Kidney (tissue), 14 donors: ENCODE measurements around the gene SYS1. TPM values are rescaled to one million over a fixed set of nuclear protein-coding genes. Genes with fewer than 3 reads are reported as not detected.

Experiments
- DNase-seq, 5 donors: peaks; one replicate each; pipeline ENCODE4 v3.0.0-alpha.2; 2013 to 2020
- FAIRE-seq: peaks from 2 replicates; lab custom pipeline; 2012; peaks lifted over from hg19 to GRCh38; lab: Jason Lieb, UNC
- H3K27ac ChIP-seq, 2 donors: one replicate each; pipeline ENCODE4 v1.7.0; 2013; ENCODE audit warnings: low read depth in 2 of 2, low read length in 2 of 2, inconsistent platforms in 1 of 2
- H3K27me3 ChIP-seq: one replicate; pipeline ENCODE4 v1.7.1; 2013; ENCODE audit warnings: low read length, inconsistent platforms; ENCODE audit not compliant: control insufficient read depth, insufficient read depth
- H3K36me3 ChIP-seq, 3 donors: one replicate each; pipeline versions ENCODE4 v1.7.0 to v1.7.1; 2013; ENCODE audit warnings: low read length in 3 of 3, control low read depth in 1 of 3, inconsistent platforms in 1 of 3; ENCODE audit not compliant: insufficient read depth in 3 of 3, control insufficient read depth in 2 of 3
- H3K4me1 ChIP-seq, 3 donors: one replicate each; pipeline versions ENCODE4 v1.7.0 to v1.7.1; 2013; ENCODE audit warnings: low read length in 3 of 3, inconsistent platforms in 1 of 3, low read depth in 1 of 3; ENCODE audit not compliant: control insufficient read depth in 2 of 3, insufficient read depth in 2 of 3
- H3K4me3 ChIP-seq, 3 donors: one replicate each; pipeline versions ENCODE4 v1.7.0 to v1.8.1; 2013; ENCODE audit warnings: low read length in 3 of 3, control low read depth in 1 of 3, inconsistent platforms in 1 of 3
- H3K9ac ChIP-seq, 3 donors: one replicate each; pipeline versions ENCODE4 v1.7.0 to v1.7.1; 2013; ENCODE audit warnings: low read length in 3 of 3, control low read depth in 1 of 3, inconsistent platforms in 1 of 3
- H3K9me3 ChIP-seq, 3 donors: one replicate each; pipeline versions ENCODE4 v1.7.0 to v1.7.1; 2013; ENCODE audit warnings: low read length in 3 of 3, control low read depth in 1 of 3, inconsistent platforms in 1 of 3; ENCODE audit not compliant: control insufficient read depth in 2 of 3, insufficient read depth in 1 of 3
- intact Hi-C: fragments of 100-400 bp; cut with DNase I; formaldehyde crosslinking; loops from one replicate; pipeline ENCODE4 v1.11.1; 2022
- polyA plus RNA-seq: library from polyadenylated mRNA; stranded (reverse); fragments of 350-450 nt; fragmentation: Illumina TruSeq; extraction: RNeasy Lipid Tissue Mini Kit (QIAGEN cat#74804); gene quantifications from one replicate; pipeline ENCODE4 v1.2.3, GENCODE V29; 2014; ENCODE audit warnings: low read depth, low replicate concordance; ENCODE audit not compliant: insufficient read depth
- total RNA-seq: library from RNA; stranded (reverse); fragmentation: NEBNext Ultra II Directional; extraction: Animal tissue kit (Norgen Biotek cat#: 25700); gene quantifications from one replicate; pipeline ENCODE4 v1.2.1, GENCODE V29; 2021
- TF ChIP-seq, protein P1 (sequence below): IDR thresholded peaks from 3 replicates; pipeline ENCODE4 v1.5.1; 2012; ENCODE audit warnings: mild to moderate bottlenecking, moderate library complexity, borderline replicate concordance; ENCODE audit not compliant: insufficient read depth; ENCODE audit errors: extremely low read depth
- donor health status: control.
- donor health status: control.
- donor health status: control.
- donor health status: control.
- donor health status: control.
- donor health status: DM: yes; HTN: yes; CAD: no.
- donor health status: Normal renal cell carcinoma (clear cell type).

The SYS1 gene
- total and polyA plus RNA-seq, 2 donors from 2014 or later: 38.7 to 39.8 TPM

DNA sequence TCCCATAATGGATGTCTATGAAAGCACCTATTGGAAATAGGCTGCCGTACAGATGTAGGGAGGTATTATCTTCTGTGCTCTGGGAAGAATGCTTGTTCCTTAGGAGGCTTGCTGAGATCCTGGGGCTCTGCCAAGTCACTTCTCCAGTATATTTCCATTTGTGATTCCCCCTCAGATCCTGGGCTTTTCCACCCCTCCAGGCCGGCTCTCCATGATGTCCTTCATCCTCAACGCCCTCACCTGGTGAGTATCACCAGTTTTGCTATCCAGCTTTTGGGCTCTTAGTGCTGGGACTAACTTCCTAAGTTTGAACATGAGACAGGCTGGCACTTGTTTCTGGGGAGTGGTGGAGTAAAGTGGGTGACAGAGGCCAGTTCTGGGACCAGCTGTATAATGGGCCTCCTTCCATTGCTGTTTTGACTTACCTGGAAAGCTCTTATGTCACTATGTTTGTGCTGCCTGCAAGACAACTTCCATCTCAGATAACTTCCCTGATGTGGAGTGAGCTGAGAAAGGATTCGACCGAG is 2.6 kb downstream of the SYS1 start:
- TF ChIP-seq, protein P1, sequence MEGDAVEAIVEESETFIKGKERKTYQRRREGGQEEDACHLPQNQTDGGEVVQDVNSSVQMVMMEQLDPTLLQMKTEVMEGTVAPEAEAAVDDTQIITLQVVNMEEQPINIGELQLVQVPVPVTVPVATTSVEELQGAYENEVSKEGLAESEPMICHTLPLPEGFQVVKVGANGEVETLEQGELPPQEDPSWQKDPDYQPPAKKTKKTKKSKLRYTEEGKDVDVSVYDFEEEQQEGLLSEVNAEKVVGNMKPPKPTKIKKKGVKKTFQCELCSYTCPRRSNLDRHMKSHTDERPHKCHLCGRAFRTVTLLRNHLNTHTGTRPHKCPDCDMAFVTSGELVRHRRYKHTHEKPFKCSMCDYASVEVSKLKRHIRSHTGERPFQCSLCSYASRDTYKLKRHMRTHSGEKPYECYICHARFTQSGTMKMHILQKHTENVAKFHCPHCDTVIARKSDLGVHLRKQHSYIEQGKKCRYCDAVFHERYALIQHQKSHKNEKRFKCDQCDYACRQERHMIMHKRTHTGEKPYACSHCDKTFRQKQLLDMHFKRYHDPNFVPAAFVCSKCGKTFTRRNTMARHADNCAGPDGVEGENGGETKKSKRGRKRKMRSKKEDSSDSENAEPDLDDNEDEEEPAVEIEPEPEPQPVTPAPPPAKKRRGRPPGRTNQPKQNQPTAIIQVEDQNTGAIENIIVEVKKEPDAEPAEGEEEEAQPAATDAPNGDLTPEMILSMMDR: no peak
- Histone ChIP-seq H3K9ac (peak overlapping the region in 1 of 3 donors; percentile 22), H3K27ac (no peak overlapping the region), H3K27me3 (no peaks in the 10 kb centered on the region), H3K4me3 (no peak overlapping the region), H3K9me3 (no peaks in the 10 kb centered on the region), H3K4me1 (peaks cover 0 to 17% (median 13%) of the 10 kb centered on the region in 3 donors), H3K36me3 (peaks cover 2 to 35% (median 19%) of the 10 kb centered on the region in 3 donors)
- DNase-seq (peak in 1 of 5 donors; percentile 23), FAIRE-seq (no peak)
- intact Hi-C loops: no loop called here

DNA sequence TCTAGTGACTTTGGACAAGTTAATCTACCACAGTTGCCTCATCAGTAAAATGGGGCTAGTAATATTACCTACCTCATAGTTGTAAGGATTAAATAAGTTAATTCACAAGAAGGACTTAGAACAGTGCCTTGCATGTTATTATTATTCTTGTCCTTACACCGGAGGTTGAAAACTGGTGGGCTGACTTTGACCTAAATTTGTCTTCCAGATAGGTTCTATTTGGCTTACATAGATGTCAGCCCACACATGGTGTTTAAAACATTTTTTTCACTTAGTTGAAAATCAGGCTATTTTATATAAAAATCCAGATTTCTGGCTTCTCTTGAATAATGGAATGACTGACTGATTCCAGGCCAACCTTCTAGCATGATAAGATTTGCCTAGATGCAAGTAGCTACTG is 3.2 kb downstream of the SYS1 start:
- intact Hi-C loops: no loop called here
- FAIRE-seq: no peak
- H3K4me3 ChIP-seq: no peak overlapping the region
- TF ChIP-seq, protein P1: no peak
- H3K9me3 ChIP-seq: no peaks in the 10 kb centered on the region
- peaks cover 0 to 22% (median 13%) of the 10 kb centered on the region in 3 donors for H3K4me1 ChIP-seq
- DNase-seq: no peak
- H3K9ac ChIP-seq: no peak overlapping the region
- peaks cover 2 to 35% (median 19%) of the 10 kb centered on the region in 3 donors for H3K36me3 ChIP-seq
- no peaks in the 10 kb centered on the region for H3K27me3 ChIP-seq
- no peak overlapping the region for H3K27ac ChIP-seq

DNA sequence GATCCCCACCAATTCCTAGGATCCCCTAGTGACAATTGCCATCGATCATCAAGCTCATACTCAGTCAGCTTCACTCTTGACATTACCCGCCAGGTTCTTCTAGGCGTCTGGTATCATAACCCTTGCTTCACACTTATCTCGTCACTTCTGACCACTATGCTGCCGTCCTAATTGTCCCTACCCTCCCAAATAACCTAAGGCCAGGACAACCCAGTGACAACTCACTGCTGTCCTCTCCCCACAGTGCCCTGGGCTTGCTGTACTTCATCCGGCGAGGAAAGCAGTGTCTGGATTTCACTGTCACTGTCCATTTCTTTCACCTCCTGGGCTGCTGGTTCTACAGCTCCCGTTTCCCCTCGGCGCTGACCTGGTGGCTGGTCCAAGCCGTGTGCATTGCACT is 3.7 kb downstream of the SYS1 start:
- H3K4me1 ChIP-seq: peaks cover 0 to 25% (median 13%) of the 10 kb centered on the region in 3 donors
- intact Hi-C loops: no loop called here
- no peak for FAIRE-seq
- peaks cover 2 to 35% (median 19%) of the 10 kb centered on the region in 3 donors for H3K36me3 ChIP-seq
- H3K9me3 ChIP-seq: no peaks in the 10 kb centered on the region
- peak in 1 of 5 donors; percentile 13 for DNase-seq
- H3K27ac ChIP-seq: no peak overlapping the region
- H3K9ac ChIP-seq: no peak overlapping the region
- no peak overlapping the region for H3K4me3 ChIP-seq
- TF ChIP-seq, protein P1: no peak
- no peaks in the 10 kb centered on the region for H3K27me3 ChIP-seq
